Peyer's patch (tissue), 4 donors: Measurements from ENCODE around the gene TLCD3A.

Experiments
- CTCF ChIP-seq, 6 experiments: fragments of 450-650 bp in 4 of 6; fragments of 200-600 bp in 2 of 6; sonication (generic) in 1 of 6; IDR thresholded peaks; one replicate each; pipeline ENCODE4 v1.5.1; 2017 to 2019; ENCODE audit warnings: antibody characterized with exemption in 6 of 6, mild to moderate bottlenecking in 3 of 6, moderate library complexity in 1 of 6
- POLR2A ChIP-seq, 2 donors: fragments of 450-650 bp; IDR thresholded peaks; one replicate each; pipeline ENCODE4 v1.5.1; 2017; ENCODE audit warnings: antibody characterized with exemption in 2 of 2, mild to moderate bottlenecking in 2 of 2, moderate library complexity in 2 of 2

- TF ChIP-seq CTCF (IDR thresholded peaks at IDR 0.05): no peak
- no peak for TF ChIP-seq POLR2A (IDR thresholded peaks at IDR 0.05)
Observed at GRCh38 chr17:750431-751037, 18.1 kb downstream of the TLCD3A start.
